GM12874 (cell line): ENCODE data around the gene AKR1C2.
"Not testable (repeated sequence)": the region's sequence is repeated elsewhere in the genome, so short reads cannot be mapped to it uniquely, and the experiment has no call there.

Experiments
- TF ChIP-seq, protein P1 (sequence below): IDR thresholded peaks from 2 replicates; pipeline ENCODE4 v1.5.1; 2011; ENCODE audit warnings: low read depth, mild to moderate bottlenecking, control low read depth, low read length, moderate library complexity; ENCODE audit not compliant: insufficient read depth

AKR1C2 gene

DNA sequence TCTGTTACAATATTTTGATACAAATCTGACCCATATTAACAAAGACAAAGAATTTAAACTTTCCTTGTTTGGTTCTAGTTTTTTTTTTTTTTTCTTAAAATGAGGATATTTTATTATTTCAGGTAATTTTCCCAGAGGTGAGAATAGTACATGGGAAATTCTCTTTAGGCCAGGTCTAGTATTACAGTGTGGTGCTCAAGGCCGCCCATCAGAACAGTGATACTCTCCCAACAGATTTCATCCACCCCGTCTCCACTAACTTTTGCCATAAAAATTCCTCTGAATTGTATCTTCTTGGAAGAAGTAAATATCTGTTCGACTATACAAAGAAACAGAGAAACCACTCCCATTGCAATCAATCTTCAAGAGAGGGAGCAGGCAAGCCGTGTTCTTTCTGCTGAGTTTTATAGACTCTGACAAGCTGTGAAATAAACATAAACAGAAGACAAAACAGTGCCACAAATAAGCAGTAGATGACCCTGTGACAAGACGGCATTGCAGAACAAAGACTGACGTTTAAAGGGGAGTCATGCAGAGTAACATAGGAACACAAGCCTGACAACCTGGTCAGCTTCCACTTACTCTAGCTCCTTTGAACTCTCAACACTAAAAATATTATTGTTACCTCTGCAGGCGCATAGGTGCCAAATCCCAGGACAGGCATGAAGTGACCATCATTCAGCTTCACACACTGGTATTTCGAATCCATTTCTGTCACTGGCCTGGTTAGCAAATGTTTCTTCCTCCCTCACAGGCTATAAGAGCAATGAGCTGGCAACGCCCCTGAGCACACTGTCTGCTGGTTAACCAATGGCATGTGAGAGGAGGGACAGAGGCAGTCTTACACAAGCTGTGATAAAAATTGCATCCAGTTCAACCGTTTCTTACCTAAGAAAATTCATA is at the start of gene AKR1C2:
Gene AKR1C2, minus strand, starts transcription at position 731 of the 903 bp plus-strand sequence. Its CDS starts 22 bp downstream, at position 709.
- TF ChIP-seq, protein P1, sequence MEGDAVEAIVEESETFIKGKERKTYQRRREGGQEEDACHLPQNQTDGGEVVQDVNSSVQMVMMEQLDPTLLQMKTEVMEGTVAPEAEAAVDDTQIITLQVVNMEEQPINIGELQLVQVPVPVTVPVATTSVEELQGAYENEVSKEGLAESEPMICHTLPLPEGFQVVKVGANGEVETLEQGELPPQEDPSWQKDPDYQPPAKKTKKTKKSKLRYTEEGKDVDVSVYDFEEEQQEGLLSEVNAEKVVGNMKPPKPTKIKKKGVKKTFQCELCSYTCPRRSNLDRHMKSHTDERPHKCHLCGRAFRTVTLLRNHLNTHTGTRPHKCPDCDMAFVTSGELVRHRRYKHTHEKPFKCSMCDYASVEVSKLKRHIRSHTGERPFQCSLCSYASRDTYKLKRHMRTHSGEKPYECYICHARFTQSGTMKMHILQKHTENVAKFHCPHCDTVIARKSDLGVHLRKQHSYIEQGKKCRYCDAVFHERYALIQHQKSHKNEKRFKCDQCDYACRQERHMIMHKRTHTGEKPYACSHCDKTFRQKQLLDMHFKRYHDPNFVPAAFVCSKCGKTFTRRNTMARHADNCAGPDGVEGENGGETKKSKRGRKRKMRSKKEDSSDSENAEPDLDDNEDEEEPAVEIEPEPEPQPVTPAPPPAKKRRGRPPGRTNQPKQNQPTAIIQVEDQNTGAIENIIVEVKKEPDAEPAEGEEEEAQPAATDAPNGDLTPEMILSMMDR: not testable (repeated sequence)

DNA sequence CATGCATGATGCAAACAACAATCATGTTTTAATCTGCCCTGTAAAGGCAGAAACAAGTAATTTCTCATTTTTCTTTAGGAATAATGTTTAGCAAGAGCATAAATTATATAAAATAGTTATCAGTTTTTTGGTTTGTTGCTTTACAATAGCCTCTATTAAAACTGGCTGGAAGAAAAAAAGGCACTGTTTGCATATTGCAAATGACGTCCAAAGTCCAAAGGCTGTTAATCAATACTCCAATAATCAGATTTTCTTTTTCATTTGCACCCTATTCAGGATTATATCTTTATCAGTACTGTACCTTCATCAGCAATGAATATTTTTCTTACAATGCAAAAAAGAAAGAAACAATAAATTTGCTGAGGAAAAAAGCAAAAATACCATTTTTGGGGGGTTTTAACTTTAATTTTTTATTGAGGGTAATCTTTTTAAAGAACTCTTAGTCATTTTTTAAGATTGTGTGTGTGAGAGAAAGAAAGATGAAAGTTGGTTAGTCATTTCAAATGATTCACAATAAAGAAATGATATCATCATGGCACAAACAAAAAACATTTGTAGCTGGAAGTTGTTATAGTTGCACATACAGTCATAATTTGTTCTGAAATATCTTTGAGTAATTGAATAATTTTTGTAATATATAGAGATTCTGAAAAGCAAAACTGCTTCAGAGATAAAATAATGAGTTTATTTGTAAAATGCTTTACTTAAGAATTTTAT is 44.4 kb upstream of the AKR1C2 start:
- TF ChIP-seq, protein P1: no peak

GRCh38 chr10:5046410-5046809 is 42.8 kb upstream of the AKR1C2 start:
- TF ChIP-seq, protein P1: no peak

- TF ChIP-seq, protein P1: no peak
Measured at GRCh38 chr10:5045095-5045494, 41.4 kb upstream of the AKR1C2 start.

DNA sequence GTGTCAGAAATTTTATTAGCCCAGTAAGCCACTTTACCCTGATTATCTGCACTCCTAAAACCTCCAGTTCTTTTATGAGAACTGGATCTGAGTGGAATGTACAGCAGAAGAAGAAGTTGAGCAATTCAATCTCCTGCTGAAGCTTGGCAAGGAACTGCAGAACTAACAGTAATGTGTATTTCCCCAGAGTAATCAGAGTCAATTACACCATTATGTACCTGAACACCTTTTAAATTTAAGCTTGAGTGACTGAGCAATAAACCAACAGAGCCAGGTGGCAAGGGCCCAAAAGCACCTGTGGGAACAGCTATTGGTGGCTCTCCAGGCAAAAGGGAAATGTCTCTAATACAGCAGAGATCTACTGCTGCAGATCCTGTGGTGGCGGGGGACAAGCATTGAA is 40.1 kb upstream of the AKR1C2 start:
- TF ChIP-seq, protein P1: no peak

- TF ChIP-seq, protein P1: no peak
Measured at GRCh38 chr10:5042922-5043321, 39.3 kb upstream of the AKR1C2 start.

DNA sequence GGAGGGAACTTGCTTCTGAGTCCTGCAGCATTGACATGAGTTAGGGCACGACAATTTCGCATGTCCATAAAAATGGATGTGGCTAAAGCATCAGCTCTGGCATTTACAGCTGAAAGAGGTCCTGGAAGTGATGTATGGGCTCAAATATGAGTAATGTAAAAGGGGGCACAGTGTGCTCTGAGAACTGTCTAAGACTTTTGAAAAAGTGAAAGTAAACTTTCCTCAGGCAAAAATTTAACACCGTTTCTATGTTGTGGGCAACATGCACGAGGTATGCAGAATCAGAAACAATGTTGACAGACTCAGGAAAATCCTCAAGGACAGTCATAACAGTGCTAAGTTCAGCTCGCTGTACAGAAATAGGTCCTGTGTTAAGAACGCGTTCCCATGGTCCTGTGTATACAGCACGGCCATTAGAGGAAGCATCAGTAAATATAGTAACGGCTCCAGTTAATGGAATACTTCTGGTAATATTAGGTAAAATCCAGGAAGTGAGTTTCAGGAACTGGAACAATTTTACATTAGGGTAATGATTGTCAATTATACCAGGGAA is 37.9 kb upstream of the AKR1C2 start:
- TF ChIP-seq, protein P1: no peak
